Measurements from ENCODE around the gene MRPS27.

MRPS27 gene

GRCh38 chr5:72286798-72287197 lies 33.2 kb downstream of the MRPS27 start:
- DNase-seq: no peak

GRCh38 chr5:72285424-72285821 lies 34.6 kb downstream of the MRPS27 start:
- no peak for DNase-seq

GRCh38 chr5:72284559-72285423 lies 35.2 kb downstream of the MRPS27 start:
- no peak for DNase-seq

DNA sequence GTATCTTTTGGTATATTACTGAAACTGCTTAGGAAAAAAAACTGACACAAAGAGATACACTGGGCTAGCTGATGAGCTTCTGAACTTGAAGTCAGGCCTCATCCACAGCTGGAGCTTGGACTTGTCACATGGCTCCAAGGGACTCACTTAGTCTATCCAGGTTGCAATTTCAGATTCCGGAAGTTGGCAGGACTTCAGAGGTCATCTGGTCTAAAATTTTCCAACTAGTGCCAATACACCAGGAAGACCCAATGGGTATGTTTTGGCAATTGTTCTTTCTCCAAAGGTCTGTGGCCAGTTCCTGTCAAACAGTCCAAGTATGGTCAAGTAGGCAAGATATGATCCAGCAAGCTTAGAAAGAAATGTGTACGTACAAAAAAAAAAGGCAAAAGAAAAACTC lies 36.7 kb downstream of the MRPS27 start:
- DNase-seq: no peak

- no peak for DNase-seq
Observed at GRCh38 chr5:72282878-72283277, 37.2 kb downstream of the MRPS27 start.

GRCh38 chr5:72281764-72282499 lies 38.1 kb downstream of the MRPS27 start:
- peak; percentile 64 for DNase-seq

GRCh38 chr5:72281430-72281763 lies 38.6 kb downstream of the MRPS27 start:
- no peak for DNase-seq

DNA sequence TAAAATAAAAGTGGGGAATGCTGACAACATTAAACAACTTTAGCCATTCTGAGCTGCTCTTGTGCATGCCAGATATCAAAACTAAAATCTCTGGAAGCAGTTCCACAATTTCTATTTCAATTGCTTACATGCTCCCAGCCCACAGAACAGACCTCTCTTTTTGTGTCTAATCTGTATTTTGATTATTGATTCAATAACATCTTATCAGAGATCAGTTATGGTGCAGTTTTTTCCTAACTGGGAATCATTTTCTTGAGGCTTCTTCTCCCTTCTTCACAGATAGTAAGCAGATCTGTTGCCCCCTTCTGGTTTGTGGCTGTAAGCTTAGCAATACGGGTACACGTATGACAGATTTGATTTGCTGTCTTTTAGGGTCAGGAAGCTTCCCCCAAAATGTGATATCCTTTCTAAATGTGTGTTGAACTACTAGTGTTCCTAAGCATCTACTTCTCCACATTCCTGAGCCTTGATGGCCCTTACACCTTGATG lies 39.4 kb downstream of the MRPS27 start:
- DNase-seq: peak; percentile 56

DNA sequence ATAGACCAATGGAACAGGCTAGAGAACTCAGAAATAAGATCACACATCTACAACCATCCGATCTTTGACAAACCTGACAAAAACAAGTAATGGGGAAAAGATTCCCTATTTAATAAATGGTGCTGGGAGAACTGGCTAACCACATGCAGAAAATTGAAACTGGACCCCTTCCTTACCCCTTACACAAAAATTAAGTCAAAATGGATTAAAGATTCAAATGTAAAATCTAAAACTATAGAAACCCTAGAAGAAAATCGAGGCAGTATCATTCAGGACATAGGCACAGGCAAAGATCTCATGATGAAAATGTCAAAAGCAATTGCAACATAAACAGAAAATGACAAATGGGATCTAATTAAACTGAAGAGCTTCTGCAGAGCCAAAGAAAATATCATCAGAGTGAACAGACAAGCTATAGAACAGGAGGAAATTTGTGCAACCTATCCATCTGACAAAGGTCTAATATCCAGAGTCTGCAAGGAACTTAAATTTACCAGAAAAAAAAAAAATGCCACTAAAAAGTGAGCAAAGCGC lies 43.8 kb downstream of the MRPS27 start:
- no peak for DNase-seq

DNA sequence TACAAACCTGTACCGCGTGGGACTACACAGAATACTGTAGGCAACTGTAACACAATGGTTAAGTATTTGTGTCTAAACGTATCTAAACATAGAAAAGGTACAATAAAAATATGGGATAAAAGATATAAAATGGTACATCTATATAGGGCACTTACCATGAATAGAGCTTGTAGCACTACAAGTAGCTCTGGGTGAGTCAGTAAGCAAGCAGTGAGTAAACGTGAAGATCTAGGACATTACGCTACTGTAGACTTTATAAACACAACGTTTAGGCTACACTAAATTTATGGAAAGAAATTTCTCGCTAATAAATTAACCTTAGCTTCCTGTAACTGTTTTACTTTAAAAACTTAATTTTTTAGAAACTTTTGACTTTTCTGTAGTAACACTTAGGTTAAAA lies 46.5 kb downstream of the MRPS27 start:
- DNase-seq: no peak

DNA sequence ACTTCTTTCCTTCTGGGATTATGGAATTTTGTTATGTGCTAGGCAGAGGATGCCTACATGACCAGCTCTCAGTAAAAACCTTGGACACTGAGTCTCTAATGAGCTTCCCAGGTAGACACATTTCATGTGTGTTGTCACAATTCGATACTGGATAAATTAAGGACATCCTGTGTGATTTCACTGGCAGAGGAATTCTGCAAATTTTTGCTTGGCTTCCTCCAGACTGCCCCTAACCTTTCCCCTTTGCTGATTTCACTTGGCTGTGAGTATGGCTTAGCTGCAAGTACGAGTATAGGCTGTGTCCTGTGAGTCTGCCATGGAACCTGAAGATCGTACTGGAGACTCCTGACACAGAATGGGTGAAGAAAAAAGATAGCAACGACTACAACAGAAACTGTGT lies 47.6 kb downstream of the MRPS27 start:
- DNase-seq: no peak

- DNase-seq: peak; percentile 29
Observed at GRCh38 chr5:72271702-72272101, 48.3 kb downstream of the MRPS27 start.

GRCh38 chr5:72270037-72270436 lies 50.0 kb downstream of the MRPS27 start:
- no peak for DNase-seq

DNA sequence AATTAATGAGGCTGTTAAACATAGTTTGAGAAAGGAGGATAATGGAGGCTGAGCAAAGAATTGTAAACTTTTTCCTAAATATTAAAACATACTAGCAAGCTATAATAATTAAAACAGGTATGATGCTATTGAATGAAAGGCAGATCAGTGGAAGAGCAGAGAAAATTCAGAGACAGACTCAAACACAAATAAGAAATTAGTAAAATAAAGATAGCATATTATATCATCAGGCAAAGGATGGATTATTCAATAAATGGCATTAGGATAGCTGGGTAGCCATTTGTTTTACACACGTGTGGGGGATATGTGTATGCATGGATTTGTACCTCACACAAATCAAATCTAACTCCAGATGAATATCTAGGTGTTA lies 50.6 kb downstream of the MRPS27 start:
- no peak for DNase-seq

GRCh38 chr5:72268753-72269410 lies 51.2 kb downstream of the MRPS27 start:
- DNase-seq: no peak

- DNase-seq: no peak
Observed at GRCh38 chr5:72268260-72268659, 51.8 kb downstream of the MRPS27 start.

DNA sequence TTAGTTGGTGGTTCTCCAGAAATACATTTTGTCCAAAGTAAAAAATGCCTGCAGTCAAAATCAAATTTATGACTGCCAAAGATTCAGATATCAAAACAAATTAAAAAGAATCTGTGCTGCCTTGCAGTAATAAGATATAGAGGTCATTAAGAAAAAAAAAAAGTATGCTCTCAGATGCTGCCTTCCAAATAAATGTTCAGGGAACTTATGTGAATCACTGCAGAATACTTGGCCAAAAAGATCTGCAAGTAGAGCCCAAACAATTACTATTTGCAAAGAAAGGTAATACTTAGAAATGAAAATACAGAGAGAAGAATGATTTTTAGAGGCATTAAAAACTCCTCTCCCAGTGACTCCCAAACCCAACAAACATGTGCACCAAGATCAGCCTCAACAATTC lies 52.4 kb downstream of the MRPS27 start:
- no peak for DNase-seq

DNA sequence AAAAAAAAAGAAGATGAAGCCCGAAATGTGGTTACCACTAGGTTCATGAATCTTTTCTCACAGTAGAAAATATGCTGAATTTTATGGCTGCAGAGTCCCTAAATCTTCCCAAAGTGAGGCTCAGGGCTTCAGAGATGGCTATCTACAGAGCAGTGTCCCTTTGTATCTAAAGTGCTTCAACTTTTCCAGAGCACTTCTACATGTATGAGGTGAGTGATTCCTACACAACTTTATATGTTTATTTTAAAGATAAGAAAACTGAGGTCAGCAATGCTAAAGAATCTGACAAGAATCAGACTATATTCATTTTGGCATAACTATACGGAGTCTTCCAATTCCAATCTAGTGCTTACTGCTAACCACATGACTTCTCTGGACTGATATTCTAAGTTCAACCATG lies 53.2 kb downstream of the MRPS27 start:
- DNase-seq: no peak

- no peak for DNase-seq
Observed at GRCh38 chr5:72265032-72265877, 54.8 kb downstream of the MRPS27 start.

- DNase-seq: no peak
Observed at GRCh38 chr5:72256536-72256935, 63.5 kb downstream of the MRPS27 start.

DNA sequence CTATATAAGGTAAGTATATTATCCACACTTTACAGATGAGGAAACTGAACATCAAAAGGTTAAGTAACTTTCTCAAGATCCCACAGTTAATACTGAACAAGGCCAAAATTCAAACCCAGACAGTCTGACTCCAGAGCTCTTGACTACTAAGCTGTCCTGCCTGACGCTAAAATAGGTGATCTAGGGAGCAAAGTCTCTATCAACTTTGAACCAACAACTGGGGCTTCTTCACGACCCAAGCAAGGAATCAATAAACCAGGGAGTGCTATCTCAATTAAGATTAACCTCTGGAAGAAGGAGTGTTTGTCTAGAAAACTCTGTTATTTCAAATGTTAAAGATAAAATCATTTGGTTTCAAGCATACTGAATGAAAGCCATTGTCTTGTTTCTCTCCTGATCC lies 64.4 kb downstream of the MRPS27 start:
- DNase-seq: no peak

DNA sequence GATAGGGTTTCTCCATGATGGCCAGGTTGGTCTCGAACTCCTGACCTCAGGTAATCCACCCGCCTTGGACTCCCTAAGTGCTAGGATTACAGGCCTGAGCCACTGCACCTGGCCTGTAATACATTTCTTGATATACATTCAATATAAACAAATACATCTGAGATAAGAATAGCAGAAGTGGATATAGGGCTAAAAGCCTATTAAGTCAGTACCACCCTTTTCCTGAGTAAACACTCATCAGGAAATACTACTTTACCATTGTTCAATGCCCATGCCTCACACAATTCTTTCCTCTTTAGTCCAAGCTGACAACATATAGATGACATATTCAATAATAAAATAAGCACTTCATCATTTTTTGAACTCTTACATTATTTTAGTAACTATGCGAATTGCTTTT lies 64.8 kb downstream of the MRPS27 start:
- DNase-seq: no peak

Data from NCI-H446 treated with DMSO at 0.1 percent for 48 hours (cell line).